Epithelial cell of proximal tubule (primary cell): ENCODE results near the gene GREB1L. TPM values are rescaled to one million over a fixed set of nuclear protein-coding genes. Genes with fewer than 3 reads are reported as not detected.
"Not testable (repeated sequence)": the region's sequence is repeated elsewhere in the genome, so short reads cannot be mapped to it uniquely, and the experiment has no call there.

Source experiments
- DNase-seq: peaks from one replicate; pipeline ENCODE4 v3.0.0-alpha.2; 2011; ENCODE audit warnings: low read depth
- H3K4me3 ChIP-seq: 2 replicates; pipeline ENCODE4 v1.5.1; 2011; ENCODE audit warnings: low read depth, mild to moderate bottlenecking, low read length
- CTCF ChIP-seq: conservative IDR thresholded peaks from 2 replicates; pipeline ENCODE4 v1.5.1; 2012; ENCODE audit warnings: low read depth, mild to moderate bottlenecking, low read length
- total RNA-seq: library from RNA; depleted of rRNA; stranded (reverse); fragments of >200 nt; gene quantifications from 2 replicates; pipeline ENCODE4 v1.2.3, GENCODE V29; 2015

Gene GREB1L
- total RNA-seq, 1 donor from 2014 or later = 6.2 TPM

DNA sequence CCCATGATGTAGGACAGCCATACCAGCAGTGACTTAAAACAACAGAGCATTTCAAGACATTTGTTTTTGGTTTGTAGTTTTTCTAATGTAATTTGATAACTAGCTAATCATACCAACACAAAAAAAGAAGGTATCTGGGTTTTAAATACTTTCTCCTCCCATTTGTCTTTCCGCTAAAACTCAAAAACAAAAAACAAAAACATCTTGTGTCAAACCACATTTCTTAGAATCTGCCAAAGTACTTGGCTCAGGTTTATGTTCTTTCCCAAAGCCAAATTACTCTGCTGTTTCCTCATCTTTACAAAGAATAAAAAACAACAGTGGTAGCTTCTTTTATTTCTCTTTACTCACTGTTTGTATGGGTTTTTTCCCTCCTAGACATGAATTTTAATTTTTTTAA is 71.5 kb downstream of the GREB1L start:
- no peak for TF ChIP-seq CTCF
- DNase-seq = no peak
- no peak overlapping the region for H3K4me3 ChIP-seq

- TF ChIP-seq CTCF = no peak
- no peak for DNase-seq
These were observed 72.7 kb downstream of the GREB1L start for GRCh38 chr18:21314724-21315123.

DNA sequence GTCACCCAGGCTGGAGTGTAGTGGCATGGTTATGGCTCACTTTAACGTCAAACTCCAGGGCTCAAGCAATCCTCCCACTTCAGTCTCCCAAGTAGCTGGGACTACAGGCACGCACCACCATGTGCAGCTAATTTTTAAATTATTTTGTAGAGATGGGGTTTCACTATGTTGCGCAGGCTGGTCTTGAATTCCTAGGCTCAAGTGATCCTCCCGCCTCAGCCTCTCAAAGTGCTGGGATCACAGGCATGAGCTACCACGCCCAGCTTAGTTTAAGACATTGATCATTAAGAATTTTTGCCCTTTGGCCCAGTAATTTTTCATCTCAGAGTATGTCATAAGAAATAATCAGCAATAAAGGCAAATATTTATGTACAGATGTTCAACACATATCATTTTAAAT is 73.1 kb downstream of the GREB1L start:
- not testable (repeated sequence) for DNase-seq, H3K4me3 ChIP-seq

More at GRCh38 chr18:21314724-21315123, 72.7 kb downstream of the GREB1L start:
- no peak overlapping the region for H3K4me3 ChIP-seq

DNA sequence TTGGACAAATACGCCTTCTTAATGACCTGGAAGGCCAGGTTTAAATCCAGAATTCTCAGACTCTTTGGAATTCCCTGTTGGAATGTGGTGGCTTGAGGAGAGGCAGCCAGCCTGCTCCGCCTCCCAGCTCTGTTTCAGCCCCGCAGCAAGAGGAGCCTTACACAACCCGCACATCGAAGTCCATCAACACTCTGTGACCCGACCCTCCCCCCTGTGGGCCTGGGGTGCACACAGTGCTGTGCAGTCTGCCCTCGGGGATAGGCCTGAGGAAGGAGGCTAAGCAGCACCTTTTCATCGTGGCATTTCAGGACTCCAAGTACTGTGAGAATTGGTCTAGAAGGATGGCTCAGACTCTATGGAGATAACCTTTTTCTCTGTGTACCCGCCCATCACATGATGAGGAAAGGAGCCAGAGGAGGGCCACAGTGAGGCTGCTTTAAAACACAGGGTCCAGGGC is 73.7 kb downstream of the GREB1L start:
- no peak overlapping the region for H3K4me3 ChIP-seq
- DNase-seq = no peak

GRCh38 chr18:21316296-21316695 is 74.3 kb downstream of the GREB1L start:
- no peak for DNase-seq
- H3K4me3 ChIP-seq = no peak overlapping the region
- TF ChIP-seq CTCF = no peak

More for the DNA sequence above, 73.7 kb downstream of the GREB1L start:
- no peak for TF ChIP-seq CTCF

GRCh38 chr18:21321711-21322110 is 79.7 kb downstream of the GREB1L start:
- TF ChIP-seq CTCF = no peak
- H3K4me3 ChIP-seq = no peak overlapping the region
- DNase-seq = no peak

- no peak for DNase-seq
These were observed 85.1 kb downstream of the GREB1L start for GRCh38 chr18:21327101-21327500.

More at GRCh38 chr18:21327101-21327500, 85.1 kb downstream of the GREB1L start:
- no peak overlapping the region for H3K4me3 ChIP-seq
- no peak for TF ChIP-seq CTCF
